Measurements from ENCODE around the gene TFPI. TPM values are rescaled to one million over a fixed set of nuclear protein-coding genes. Genes with fewer than 3 reads are reported as not detected.

Gene TFPI
- total RNA-seq, 4 donors from 2014 or later: 42.6 to 141 (median 66.1) TPM

DNA sequence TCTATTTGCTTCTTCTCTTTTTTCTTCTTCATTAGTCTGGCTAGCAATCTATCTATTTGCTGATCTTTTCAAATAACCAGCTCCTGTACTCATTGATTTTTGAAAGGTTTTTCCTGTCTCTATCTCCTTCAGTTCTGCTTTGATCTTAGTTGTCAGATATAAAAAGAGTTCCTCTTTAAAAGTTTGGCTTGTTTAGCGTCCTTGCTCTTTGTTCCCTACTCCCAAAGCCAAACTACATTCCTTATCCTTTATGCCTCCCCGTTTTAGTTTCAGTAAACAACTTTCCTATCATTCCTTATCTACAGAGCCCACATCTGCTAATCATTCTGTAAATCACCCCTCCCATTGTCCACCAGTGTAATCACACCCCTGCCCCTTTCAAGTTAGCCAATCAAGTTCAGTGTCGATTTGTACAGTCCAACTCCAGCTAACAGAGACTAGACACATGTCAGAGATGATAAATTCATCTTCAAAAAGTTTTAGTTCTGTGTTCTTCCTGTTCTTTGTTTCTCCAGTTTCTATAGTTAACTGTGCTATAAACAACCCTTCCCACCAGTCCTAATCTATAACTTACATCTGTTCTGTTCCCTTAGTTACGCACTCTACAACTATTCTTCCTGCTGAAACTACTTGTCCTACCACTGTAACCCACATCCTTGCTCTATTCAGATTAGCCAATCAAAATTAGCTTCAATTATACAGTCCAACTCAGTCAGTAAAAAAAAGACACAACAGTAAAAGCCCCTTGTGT is 44.4 kb downstream of the TFPI start:
- Histone ChIP-seq H3K9me3 (peaks cover 0 to 7% (median 0%) of the 10 kb centered on the region in 3 donors), H3K4me3 (no peak overlapping the region), H3K36me3 (no peaks in the 10 kb centered on the region), H3K27me3 (no peaks in the 10 kb centered on the region), H3K4me1 (no peaks in the 10 kb centered on the region), H3K27ac (no peak overlapping the region)
- whole genome bisulfite sequencing, 2 donors (ENCODE audit: low coverage in 1 of 2): 32 to 49% methylated on average over 3 to 4 of the region's 4 CpGs
- ATAC-seq: peak; percentile 48
- TF ChIP-seq POLR2AphosphoS5 (IDR thresholded peaks at IDR 0.05) (no peak), EP300 (IDR thresholded peaks at IDR 0.05) (no peak), POLR2A (IDR thresholded peaks at IDR 0.05) (no peak)
- TF ChIP-seq, protein P1, sequence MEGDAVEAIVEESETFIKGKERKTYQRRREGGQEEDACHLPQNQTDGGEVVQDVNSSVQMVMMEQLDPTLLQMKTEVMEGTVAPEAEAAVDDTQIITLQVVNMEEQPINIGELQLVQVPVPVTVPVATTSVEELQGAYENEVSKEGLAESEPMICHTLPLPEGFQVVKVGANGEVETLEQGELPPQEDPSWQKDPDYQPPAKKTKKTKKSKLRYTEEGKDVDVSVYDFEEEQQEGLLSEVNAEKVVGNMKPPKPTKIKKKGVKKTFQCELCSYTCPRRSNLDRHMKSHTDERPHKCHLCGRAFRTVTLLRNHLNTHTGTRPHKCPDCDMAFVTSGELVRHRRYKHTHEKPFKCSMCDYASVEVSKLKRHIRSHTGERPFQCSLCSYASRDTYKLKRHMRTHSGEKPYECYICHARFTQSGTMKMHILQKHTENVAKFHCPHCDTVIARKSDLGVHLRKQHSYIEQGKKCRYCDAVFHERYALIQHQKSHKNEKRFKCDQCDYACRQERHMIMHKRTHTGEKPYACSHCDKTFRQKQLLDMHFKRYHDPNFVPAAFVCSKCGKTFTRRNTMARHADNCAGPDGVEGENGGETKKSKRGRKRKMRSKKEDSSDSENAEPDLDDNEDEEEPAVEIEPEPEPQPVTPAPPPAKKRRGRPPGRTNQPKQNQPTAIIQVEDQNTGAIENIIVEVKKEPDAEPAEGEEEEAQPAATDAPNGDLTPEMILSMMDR (IDR thresholded peaks at IDR 0.05): no peak

DNA sequence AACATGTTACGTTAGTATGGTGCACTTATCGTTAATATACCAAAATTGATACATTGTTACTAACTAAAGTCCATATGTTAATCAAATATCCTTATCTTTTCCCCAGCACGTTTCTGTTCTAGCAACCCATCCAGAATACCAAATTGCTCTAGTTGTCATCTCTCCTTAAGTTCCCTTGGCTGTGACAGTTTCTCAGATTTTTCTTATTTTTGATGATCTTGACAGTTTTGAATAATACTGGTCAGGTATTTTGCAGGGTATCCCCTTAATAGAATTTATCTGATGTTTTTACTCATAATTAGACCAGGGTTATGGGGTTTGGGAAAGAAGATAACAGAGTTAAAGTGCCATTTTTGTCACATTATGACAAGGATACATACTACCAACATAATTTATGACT is 47.8 kb downstream of the TFPI start:
- Histone ChIP-seq H3K27ac (no peak overlapping the region), H3K36me3 (no peaks in the 10 kb centered on the region), H3K4me1 (no peaks in the 10 kb centered on the region), H3K9me3 (peaks cover 0 to 7% (median 0%) of the 10 kb centered on the region in 3 donors), H3K4me3 (no peak overlapping the region), H3K27me3 (no peaks in the 10 kb centered on the region)
- no peak for ATAC-seq
- TF ChIP-seq POLR2A (IDR thresholded peaks at IDR 0.05) (no peak), POLR2AphosphoS5 (IDR thresholded peaks at IDR 0.05) (no peak), EP300 (IDR thresholded peaks at IDR 0.05) (no peak)
- TF ChIP-seq, protein P1 (IDR thresholded peaks at IDR 0.05): no peak
- WGBS, 2 donors (ENCODE audit: low coverage in 1 of 2): 77 to 82% methylated on average over 3 of the region's 3 CpGs

DNA sequence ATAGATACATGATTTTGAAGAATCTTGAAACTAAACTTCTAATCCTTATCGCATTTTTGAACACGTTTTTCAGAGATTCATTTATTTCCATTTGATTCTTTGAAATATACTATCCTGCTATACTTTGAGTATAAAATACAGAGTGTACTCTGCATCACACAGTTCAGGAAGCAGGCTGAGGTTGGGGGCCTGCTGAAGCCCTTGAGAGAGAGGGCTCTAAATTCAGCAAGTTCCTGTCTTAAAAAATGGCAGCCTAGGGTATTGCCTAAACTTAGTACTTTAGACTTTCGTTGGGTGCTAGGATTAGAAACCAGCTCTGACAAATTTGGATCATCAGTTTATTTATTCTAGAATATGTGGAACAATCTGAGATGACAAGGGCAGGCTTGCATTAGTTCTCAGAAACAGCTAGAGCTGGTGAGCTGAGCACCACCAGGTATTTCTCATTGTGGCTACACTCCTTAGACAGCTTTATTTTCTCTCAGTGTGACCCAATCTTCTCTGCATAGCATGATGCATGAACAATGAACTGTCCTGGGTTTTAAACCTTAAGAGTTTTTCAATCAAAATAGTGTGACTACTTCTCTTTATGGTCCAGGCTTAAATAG is 49.1 kb downstream of the TFPI start:
- H3K4me1 ChIP-seq: no peaks in the 10 kb centered on the region
- H3K9me3 ChIP-seq: peaks cover 0 to 7% (median 0%) of the 10 kb centered on the region in 3 donors
- no peaks in the 10 kb centered on the region for H3K27me3 ChIP-seq
- no peak for ATAC-seq
- 62 to 71% methylated on average over 3 of the region's 3 CpGs for WGBS, 2 donors (ENCODE audit: low coverage in 1 of 2)
- no peaks in the 10 kb centered on the region for H3K36me3 ChIP-seq
- H3K4me3 ChIP-seq: no peak overlapping the region
- TF ChIP-seq POLR2A (IDR thresholded peaks at IDR 0.05) (no peak), POLR2AphosphoS5 (IDR thresholded peaks at IDR 0.05) (no peak), EP300 (IDR thresholded peaks at IDR 0.05) (no peak)
- TF ChIP-seq, protein P1 (IDR thresholded peaks at IDR 0.05): no peak
- H3K27ac ChIP-seq: no peak overlapping the region

DNA sequence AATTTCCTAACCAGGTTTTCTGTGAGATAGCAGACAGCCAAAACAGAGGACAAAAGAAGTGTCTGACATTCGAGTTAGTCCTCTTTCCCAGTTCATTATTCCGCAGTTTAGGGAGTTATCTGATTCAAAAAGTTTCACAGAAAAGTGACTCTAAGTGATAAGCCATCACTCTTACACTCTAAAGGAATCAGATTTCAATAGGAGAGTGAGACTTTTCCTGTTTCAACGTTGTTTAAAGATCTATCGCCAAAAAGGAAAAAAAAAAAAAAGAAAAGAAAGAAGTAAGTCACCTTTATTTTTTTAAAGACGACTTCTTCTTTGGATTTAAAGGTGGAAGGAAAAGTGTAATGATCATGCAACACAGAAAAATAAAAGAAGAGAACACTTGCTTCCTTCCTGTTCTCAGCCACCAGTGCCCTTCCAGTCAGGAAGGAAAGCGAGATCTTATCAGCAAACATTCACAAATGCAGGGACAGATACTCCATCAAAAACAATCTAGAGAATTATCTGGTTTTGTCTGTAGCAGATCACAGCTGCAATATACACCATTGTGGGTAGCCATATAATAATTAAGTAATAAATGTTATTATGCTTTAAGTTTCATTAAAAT is 49.8 kb downstream of the TFPI start:
- H3K9me3 ChIP-seq: peaks cover 0 to 7% (median 0%) of the 10 kb centered on the region in 3 donors
- no peak for TF ChIP-seq POLR2A (IDR thresholded peaks at IDR 0.05)
- no peak for TF ChIP-seq EP300 (IDR thresholded peaks at IDR 0.05)
- no peak for TF ChIP-seq POLR2AphosphoS5 (IDR thresholded peaks at IDR 0.05)
- TF ChIP-seq, protein P1 (IDR thresholded peaks at IDR 0.05): no peak
- ATAC-seq: no peak
- no peak overlapping the region for H3K4me3 ChIP-seq
- WGBS, 2 donors (ENCODE audit: low coverage in 1 of 2): 23 to 33% methylated on average over 5 to 6 of the region's 6 CpGs
- H3K36me3 ChIP-seq: no peaks in the 10 kb centered on the region
- H3K27me3 ChIP-seq: no peaks in the 10 kb centered on the region
- no peaks in the 10 kb centered on the region for H3K4me1 ChIP-seq
- H3K27ac ChIP-seq: no peak overlapping the region
